T-helper 2 cell treated with Interferon-gamma antibody and Interleukin-4, amounts not matched to agents 5 μg/mL and 100 μg/mL, for 36 hours (primary cell): ENCODE measurements around the gene C2CD2.

Source experiments
- DNase-seq: peaks from one replicate; pipeline ENCODE4 v3.0.0; 2021; ENCODE audit warnings: low spot score
- H3K27ac Mint-ChIP-seq: one replicate; pipeline ENCODE4 v1.8.0; 2021; ENCODE audit warnings: mild to moderate bottlenecking, mixed read lengths
- H3K27me3 Mint-ChIP-seq: one replicate; pipeline ENCODE4 v1.8.0; 2021; ENCODE audit warnings: low read depth, mixed read lengths
- H3K36me3 Mint-ChIP-seq: one replicate; pipeline ENCODE4 v1.8.0; 2021; ENCODE audit warnings: low read depth, mixed read lengths
- H3K4me1 Mint-ChIP-seq: one replicate; pipeline ENCODE4 v1.8.0; 2021; ENCODE audit warnings: low read depth, mixed read lengths
- H3K4me3 Mint-ChIP-seq: one replicate; pipeline ENCODE4 v1.8.0; 2022; ENCODE audit warnings: mild to moderate bottlenecking, moderate library complexity, mixed read lengths
- H3K9me3 Mint-ChIP-seq: one replicate; pipeline ENCODE4 v1.8.0; 2021; ENCODE audit warnings: mixed read lengths

Gene C2CD2

DNA sequence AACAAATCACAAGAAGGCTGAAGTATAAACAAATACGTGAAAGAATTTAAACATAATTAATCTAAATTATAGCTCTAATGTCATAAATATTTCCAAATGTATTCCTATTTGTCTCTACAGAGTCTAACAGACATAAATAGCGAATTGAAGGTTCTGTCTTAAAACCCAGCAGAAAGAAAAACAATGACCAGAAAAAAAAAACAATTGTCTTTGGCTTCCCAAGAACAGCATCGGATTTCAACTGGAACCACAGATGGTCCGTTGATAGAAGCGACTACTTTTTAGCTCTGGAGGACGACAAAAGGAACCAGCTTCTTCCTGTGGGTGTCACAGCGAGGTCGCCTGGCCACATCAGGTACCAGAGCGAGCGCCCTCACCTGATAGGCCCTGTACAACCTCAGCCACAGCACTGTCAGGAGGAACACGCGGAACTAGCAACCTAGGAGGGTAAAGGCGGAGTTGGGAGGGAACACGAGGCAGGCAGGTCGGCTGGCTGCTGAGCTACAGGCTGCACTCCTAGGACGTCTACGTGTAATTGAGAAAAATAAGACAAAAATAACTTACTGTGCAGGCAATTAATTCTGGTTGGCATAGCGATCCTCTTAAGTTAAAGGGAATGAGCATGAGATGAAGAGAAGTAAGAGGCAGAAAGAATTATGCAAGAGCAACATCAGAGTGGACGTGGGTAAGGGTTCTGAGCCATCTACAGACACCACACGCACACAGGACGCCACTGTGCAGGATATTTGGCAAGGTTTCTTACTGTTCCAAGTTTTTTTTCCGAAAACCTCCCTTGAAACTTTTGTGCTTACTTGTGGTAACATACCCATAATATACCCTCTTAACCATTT lies 58.0 kb downstream of the C2CD2 start:
- no peak for DNase-seq
- Mint-ChIP-seq H3K4me1 (peaks cover 24% of the 10 kb centered on the region), H3K36me3 (no peaks in the 10 kb centered on the region), H3K4me3 (no peak overlapping the region), H3K27me3 (no peaks in the 10 kb centered on the region), H3K9me3 (no peaks in the 10 kb centered on the region), H3K27ac (peak overlapping the region; percentile 1)

DNA sequence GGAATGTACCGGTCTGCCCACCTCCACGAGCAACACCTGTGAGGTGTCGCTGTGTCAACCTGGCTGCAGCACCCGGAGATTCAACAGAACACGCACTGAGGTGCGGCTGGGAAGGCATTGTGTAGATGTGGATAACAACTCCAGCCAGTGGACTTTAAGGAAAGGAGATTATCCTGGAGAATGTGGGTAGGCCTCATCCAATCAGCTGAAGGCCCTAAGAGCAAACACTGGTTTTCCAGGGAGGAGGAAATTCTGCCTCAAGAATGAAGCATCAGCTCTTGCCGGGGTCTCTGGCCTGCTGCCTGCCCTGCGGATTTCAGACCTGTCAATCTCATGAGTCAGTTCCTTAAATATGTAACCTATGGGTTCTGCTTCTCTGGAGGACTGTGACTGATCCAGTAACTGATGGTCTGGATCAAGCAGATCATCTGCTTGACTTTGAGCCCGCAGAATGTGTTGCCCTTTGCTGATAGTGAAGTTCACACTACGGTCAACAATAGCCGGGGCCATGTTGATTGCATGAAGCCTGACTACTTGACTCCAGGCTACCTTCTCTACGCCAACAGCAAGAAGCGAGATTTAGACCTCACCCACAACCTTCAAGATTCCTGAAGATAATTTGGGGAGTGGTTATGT lies 58.8 kb downstream of the C2CD2 start:
- no peak overlapping the region for H3K4me3 Mint-ChIP-seq
- no peak for DNase-seq
- H3K27ac Mint-ChIP-seq: no peak overlapping the region
- no peaks in the 10 kb centered on the region for H3K9me3 Mint-ChIP-seq
- H3K27me3 Mint-ChIP-seq: no peaks in the 10 kb centered on the region
- no peaks in the 10 kb centered on the region for H3K36me3 Mint-ChIP-seq
- H3K4me1 Mint-ChIP-seq: peaks cover 21% of the 10 kb centered on the region

DNA sequence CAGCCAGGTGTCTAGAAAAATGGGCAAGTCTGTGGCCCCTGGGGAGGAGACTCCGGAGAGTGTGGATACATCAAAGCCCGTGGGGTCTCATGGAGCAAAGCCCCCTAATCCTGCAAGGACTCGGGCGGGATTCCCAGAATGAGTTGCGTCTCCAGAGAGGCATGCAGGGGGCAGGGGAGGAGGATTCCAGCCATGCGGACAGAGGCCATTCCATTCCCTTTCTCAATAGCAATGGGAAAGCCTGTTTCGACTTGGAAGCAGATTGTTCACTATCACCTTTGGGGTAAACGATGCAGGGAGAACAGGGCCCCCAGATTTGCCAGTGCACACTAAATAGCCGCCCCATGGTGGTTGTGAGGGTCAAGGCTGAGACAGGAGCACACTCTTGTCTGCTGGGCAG lies 59.3 kb downstream of the C2CD2 start:
- H3K4me3 Mint-ChIP-seq: no peak overlapping the region
- H3K27me3 Mint-ChIP-seq: no peaks in the 10 kb centered on the region
- DNase-seq: no peak
- peaks cover 18% of the 10 kb centered on the region for H3K4me1 Mint-ChIP-seq
- no peaks in the 10 kb centered on the region for H3K9me3 Mint-ChIP-seq
- H3K27ac Mint-ChIP-seq: no peak overlapping the region
- no peaks in the 10 kb centered on the region for H3K36me3 Mint-ChIP-seq

DNA sequence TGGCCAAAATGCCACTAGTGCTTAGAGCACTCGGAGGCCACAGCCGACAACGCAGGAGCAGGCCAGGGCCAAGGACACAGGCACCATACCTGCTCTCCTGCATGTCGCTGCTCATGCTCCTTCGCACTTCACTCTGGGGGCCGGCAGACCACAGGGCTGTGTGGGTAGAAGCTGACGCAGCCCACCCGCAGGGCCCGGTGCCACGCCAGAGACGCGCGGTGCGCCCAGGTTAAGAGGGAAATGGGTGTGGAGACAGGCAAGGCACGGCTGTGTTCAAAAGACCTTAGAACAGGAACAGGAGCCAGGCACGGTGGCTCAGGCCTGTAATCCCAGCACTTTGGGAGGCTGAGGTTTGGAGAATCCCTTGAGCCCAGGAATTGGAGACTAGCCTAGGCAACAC lies 61.1 kb downstream of the C2CD2 start:
- no peaks in the 10 kb centered on the region for H3K9me3 Mint-ChIP-seq
- H3K27me3 Mint-ChIP-seq: no peaks in the 10 kb centered on the region
- H3K4me1 Mint-ChIP-seq: peaks cover 11% of the 10 kb centered on the region
- no peak overlapping the region for H3K27ac Mint-ChIP-seq
- H3K4me3 Mint-ChIP-seq: no peak overlapping the region
- H3K36me3 Mint-ChIP-seq: peaks cover 2% of the 10 kb centered on the region
- no peak for DNase-seq

DNA sequence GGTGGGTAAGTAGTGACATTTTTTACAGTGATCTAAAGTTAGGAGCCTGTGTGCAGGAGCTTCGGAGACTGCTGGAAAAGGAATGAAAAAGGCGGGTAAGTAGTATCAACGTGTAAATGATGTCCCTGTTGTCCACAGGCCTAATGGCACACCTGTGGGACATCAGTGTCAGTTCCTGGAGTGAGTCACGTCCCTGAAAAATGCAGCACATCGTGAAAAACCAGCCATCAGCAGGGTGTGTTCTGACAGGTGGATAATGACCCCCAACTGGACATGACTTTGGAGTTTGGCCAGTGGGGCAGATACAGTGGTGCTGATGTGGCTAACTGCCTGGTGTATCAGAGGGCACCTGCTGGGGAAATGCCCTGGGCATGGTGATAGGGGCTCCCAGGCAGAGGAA lies 62.7 kb downstream of the C2CD2 start:
- no peak for DNase-seq
- peaks cover 10% of the 10 kb centered on the region for H3K4me1 Mint-ChIP-seq
- no peak overlapping the region for H3K4me3 Mint-ChIP-seq
- H3K9me3 Mint-ChIP-seq: no peaks in the 10 kb centered on the region
- H3K27me3 Mint-ChIP-seq: no peaks in the 10 kb centered on the region
- no peak overlapping the region for H3K27ac Mint-ChIP-seq
- peaks cover 2% of the 10 kb centered on the region for H3K36me3 Mint-ChIP-seq

DNA sequence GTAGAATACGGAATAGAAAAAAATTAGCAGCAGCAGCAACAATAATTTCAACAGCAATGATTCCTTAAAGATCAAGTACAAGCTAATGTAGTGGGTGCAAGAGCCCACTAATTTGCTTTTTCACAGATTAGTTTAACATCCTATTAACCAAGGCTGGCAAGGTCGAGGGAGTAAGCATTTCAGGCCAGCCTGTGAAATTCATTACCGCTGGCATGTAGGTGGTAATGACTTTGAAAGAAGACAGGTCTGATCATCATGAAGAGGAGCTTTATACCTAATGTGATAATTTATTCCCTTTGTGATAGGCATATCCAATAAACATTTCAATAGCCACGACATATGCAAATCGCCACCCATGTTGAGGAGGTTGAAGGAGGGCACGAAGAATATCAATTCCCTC lies 63.5 kb downstream of the C2CD2 start:
- no peak overlapping the region for H3K4me3 Mint-ChIP-seq
- H3K27me3 Mint-ChIP-seq: no peaks in the 10 kb centered on the region
- no peak for DNase-seq
- H3K4me1 Mint-ChIP-seq: peaks cover 3% of the 10 kb centered on the region
- no peaks in the 10 kb centered on the region for H3K9me3 Mint-ChIP-seq
- no peak overlapping the region for H3K27ac Mint-ChIP-seq
- peaks cover 2% of the 10 kb centered on the region for H3K36me3 Mint-ChIP-seq

DNA sequence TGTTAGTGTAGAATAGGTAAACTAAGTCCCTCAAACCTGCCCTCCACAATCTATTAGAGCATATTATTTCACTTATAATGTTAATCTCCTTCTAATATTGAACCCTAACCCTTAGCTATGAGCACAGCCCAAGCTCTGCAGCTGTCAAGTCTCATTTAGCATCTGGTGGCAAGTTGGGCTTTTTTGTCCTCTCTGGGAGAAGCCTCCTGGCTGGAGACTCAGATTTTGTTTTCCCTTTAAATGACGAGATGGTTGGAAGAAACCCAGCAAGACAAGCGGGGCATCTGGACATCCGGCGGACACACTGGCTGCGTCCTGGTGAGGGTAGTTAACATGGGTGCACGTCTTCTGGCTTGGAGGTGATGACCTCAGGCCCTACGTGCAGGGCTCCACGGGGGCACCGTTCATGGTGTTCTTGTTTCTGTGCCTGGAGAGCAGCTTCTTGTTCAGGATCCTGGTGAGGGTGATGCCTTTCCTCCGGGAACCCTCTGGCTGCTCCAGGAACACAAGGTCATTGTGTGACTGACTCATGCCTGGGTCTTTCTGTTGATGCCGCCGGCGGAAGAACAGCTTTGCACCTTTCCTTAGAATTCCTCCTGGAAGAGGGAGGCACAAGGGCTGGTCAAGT lies 65.0 kb downstream of the C2CD2 start:
- no peak overlapping the region for H3K4me3 Mint-ChIP-seq
- no peaks in the 10 kb centered on the region for H3K4me1 Mint-ChIP-seq
- H3K27me3 Mint-ChIP-seq: no peaks in the 10 kb centered on the region
- H3K36me3 Mint-ChIP-seq: peaks cover 2% of the 10 kb centered on the region
- no peak overlapping the region for H3K27ac Mint-ChIP-seq
- H3K9me3 Mint-ChIP-seq: no peaks in the 10 kb centered on the region
- DNase-seq: no peak

DNA sequence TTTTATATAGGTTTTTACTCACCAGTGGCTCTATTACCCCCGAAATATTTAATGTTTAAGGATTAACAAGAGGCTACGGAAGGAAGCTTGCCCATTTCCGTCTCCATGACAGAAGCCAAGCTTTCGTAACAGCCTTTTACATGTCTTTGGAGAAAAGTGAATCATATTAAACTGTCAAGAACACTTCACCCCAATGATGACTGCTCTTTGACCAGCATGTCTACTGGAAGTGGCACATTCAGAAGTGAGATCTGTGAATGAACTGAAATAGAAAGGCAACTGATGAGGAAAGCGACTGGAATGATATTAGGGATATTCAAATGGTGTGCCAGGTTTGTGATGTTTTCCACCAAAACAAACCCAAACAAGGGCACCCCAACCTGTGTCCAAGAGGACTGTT lies 66.2 kb downstream of the C2CD2 start:
- Mint-ChIP-seq H3K4me3 (no peak overlapping the region), H3K9me3 (no peaks in the 10 kb centered on the region), H3K4me1 (no peaks in the 10 kb centered on the region), H3K27ac (no peak overlapping the region), H3K36me3 (peaks cover 2% of the 10 kb centered on the region), H3K27me3 (no peaks in the 10 kb centered on the region)
- DNase-seq: no peak

DNA sequence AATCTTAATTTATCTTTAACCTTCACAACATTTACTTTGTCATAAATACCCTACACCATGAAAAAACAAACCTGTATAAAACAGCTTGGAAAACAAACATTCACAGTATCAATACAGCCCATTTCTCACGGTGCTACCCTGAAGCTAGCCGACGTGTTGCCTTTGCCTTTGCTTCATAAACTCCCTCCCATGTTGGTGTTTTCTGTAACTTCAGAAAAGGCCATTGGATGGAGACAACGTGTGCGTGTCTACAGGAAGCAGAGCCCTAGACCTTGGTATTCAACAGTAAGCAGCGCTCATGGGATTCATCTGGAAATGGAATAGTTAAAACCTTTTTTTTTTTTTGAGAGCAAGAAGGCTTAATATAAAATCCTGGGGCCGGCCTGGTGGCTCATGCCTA lies 67.5 kb downstream of the C2CD2 start:
- Mint-ChIP-seq H3K27ac (no peak overlapping the region), H3K36me3 (peaks cover 2% of the 10 kb centered on the region), H3K4me3 (no peak overlapping the region), H3K27me3 (no peaks in the 10 kb centered on the region), H3K9me3 (no peaks in the 10 kb centered on the region), H3K4me1 (no peaks in the 10 kb centered on the region)
- DNase-seq: no peak

DNA sequence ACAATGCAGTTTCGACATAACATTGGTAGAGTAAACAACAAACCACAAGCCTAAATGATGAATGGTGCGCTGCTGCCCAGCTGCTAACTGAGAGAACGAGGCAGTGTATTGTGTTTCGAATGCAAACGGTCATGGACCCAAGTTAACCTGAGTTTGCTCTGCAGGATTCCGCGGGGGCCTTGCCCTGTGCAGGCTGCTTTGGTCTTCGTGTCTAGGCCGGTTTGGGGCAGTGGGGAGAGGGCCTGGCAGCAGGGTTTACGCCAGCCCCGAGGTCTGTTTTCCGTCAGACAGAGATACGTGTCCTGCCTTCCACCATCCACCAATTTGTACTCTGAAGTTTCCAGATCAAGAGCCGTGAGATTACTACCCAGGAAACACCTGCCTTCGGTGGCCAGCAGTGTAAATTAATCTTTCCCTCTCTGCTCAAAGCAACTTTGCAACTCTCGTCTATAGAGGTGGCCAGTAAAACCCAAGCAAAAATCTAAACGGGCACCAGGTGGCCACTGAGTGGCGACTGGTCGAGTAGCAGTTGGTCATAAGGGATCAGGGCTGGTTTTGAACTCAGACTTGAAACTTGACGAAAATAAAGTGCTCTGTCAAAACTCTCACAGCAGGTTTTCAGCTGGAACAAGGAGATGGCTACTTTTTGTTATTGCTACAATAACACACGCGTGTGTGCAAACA lies 68.3 kb downstream of the C2CD2 start:
- Mint-ChIP-seq H3K4me3 (no peak overlapping the region), H3K27me3 (no peaks in the 10 kb centered on the region), H3K27ac (no peak overlapping the region), H3K4me1 (no peaks in the 10 kb centered on the region), H3K36me3 (peaks cover 2% of the 10 kb centered on the region), H3K9me3 (no peaks in the 10 kb centered on the region)
- DNase-seq: no peak

DNA sequence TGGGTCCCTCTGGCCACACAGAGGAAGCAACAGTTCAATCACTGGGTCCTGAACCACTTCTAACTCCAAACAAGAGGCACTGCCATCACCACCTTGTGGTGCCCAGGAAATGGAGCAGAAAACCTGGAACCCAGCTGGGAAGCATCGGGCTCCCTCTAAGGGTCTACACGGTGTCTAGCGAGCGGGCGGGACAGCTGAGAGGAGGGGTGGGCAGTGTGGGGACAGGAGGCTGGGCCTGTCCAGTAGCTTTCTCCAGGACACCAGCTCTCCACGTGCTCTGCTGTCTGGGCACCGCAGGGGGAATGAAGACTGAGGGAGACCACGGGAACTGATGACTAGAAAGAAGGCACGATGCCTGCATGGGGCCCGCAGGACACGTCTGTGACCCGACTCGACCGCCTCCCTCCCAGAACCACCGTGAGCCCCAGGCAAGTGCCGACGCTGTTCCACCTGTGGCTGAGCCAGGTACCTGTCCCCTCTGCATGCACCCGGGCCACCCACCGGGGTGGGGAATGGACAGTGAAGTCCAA lies 69.3 kb downstream of the C2CD2 start:
- no peak for DNase-seq
- Mint-ChIP-seq H3K27me3 (no peaks in the 10 kb centered on the region), H3K27ac (no peak overlapping the region), H3K36me3 (peaks cover 2% of the 10 kb centered on the region), H3K9me3 (no peaks in the 10 kb centered on the region), H3K4me3 (no peak overlapping the region), H3K4me1 (peaks cover 2% of the 10 kb centered on the region)

DNA sequence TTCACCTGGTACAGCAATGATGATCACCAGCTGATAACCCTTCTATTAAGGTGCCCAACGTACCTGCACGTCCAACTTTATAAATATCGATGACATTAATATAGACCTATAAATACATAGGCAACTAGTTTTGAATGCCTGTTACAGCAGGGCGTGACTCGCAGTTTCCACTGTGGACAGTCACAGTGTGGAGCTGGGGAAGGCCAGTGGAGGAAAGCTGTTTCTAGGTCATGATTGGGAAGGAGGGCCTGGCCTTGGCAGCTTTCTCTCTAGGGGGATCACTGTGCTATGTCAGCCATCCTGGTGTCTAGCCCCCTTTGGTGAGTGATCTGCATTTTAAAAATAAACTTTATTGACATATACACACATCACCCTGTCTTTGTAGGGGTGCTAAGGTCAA lies 70.2 kb downstream of the C2CD2 start:
- H3K27ac Mint-ChIP-seq: no peak overlapping the region
- no peaks in the 10 kb centered on the region for H3K9me3 Mint-ChIP-seq
- H3K27me3 Mint-ChIP-seq: no peaks in the 10 kb centered on the region

DNA sequence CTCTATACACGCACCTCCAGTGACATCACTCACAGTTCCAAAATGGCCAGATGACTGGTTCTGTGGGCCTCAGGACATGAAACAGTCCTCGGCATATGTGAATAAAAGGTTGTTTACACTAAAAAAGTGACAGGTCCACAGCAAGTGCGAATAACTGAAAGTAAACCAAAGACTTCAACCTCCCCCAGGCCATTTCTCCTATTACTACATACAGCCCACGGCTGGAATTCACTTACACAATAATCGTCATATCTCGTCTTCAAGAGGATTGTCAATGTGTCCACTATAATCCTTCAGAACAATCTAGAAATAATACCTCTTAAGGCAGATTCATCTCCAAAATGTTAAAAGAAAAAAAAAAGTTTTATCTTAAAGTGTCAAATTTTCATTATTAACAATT lies 72.8 kb downstream of the C2CD2 start:
- no peak for DNase-seq
- Mint-ChIP-seq H3K27ac (peak overlapping the region; percentile 23), H3K27me3 (no peaks in the 10 kb centered on the region), H3K4me1 (peaks cover 13% of the 10 kb centered on the region), H3K9me3 (no peaks in the 10 kb centered on the region), H3K36me3 (no peaks in the 10 kb centered on the region), H3K4me3 (peak overlapping the region; percentile 30)

More for the DNA sequence above, 70.2 kb downstream of the C2CD2 start:
- H3K4me3 Mint-ChIP-seq: no peak overlapping the region
- DNase-seq: no peak
- H3K4me1 Mint-ChIP-seq: peaks cover 2% of the 10 kb centered on the region
- no peaks in the 10 kb centered on the region for H3K36me3 Mint-ChIP-seq

DNA sequence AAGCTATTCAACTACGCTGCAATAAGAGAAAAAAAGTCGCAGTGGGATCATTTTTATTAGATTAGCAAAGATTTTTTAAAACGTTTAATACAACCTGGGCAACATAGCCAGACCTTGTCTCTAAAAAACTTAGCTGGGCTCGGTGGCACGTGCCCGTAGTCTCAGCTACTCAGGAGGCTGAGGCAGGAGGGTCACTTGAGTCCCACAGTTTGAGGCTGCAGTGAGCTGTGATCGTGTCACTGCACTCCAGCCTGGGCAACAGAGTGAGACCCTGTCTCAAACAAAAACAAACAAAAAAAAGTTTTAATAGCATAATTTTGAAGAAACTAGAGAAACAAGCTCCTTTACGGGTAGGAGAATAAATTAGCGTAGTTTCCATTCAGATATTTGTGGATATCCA lies 73.7 kb downstream of the C2CD2 start:
- Mint-ChIP-seq H3K4me1 (peaks cover 13% of the 10 kb centered on the region), H3K9me3 (no peaks in the 10 kb centered on the region), H3K36me3 (no peaks in the 10 kb centered on the region), H3K27me3 (no peaks in the 10 kb centered on the region), H3K27ac (no peak overlapping the region), H3K4me3 (peak overlapping the region; percentile 86)
- no peak for DNase-seq
